Activated naive CD4-positive, alpha-beta T cell (primary cell): ENCODE measurements around the gene PTK6.
"Not testable (repeated sequence)": the region's sequence is repeated elsewhere in the genome, so short reads cannot be mapped to it uniquely, and the experiment has no call there.

ENCODE experiments used
- DNase-seq, 4 experiments: peaks; one replicate each; lab custom pipeline; 2025; lab: John Stamatoyannopoulos, UW

The PTK6 gene

DNA sequence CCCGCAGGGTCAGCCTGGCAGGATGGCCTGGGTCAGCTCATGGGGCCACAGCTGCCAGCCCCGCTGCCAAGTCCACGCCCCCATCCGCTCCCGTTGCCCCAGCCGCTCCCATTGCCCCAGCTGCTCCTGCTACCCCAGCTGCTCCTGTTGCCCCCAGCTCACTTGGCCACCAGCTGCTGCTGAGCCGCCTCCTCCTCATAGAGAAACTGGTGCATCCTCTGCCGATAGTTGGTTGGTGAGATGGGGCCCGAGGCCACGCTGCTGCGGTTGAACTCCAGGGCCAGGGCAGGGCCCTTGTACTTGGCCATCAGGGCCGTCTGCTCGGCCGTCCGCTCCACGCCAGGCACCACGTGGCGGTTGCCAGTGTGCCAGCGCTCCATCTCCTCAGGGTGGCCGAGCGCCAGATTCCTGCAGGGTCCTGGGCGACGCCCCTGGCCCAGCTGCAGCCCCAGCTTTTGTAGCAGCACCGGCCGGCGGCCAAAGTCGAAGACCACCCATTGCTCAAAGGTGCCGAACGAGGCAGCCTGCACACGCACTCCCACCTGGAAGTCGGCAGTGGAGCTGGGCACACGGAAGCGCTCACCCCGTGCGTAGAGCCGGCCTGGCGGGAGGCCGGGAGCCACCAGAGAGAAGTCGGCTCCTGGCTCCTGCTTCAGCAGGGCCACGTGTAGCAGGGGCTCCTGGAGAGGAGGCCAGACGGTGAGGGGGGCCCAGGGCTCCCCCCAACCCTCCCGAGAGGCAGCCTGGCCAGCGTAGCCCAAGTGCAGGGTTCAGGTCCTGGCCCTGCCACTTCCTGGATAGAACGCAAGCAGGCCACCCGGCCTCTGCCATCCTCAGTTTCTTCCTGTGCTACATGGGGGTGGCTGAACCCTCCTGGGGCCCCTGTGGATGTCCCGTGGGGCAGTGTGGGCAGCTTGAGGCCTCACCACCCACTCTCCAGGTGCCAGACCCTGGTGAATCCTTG is 32.1 kb upstream of the PTK6 start:
- no peak for DNase-seq

DNA sequence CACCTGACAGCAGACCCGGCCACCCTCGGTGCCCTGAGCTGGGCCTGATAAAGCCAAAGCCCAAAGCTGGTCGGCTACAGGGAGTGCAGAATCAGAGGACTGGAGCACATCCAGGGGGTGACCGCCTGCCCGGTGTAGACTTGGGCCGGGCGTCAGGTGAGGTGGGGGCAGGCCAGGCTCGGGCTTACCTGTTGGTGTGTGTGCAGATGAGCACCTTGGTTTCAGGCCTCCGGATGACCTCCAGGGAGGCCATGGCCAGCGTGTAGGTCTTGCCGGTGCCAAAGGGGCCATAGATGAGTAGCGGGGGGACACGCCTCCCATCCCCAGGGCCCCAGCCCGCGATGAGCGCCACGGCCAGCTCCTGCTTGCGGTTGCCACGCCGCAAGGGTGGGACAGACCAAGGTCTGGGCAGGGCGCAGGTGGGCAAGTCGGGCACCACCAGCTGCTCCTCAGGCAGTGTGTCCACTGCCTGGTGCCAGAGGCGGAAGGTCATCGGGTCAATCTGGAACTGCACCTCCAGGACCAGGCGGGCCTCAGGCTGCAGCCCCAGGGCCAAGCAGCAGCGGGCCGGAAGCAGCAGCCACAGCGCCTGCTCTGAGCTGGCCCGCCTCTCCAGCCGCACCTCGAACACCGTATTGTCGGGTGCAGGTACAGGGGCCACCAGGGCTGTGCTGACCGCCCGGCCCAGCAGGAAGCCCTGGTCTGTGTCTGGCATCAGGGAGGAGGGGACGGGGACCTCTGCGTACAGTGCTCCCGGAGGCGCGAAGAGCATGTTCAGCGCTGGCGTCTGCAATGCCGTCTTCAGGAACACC is 31.2 kb upstream of the PTK6 start:
- no peak for DNase-seq

DNA sequence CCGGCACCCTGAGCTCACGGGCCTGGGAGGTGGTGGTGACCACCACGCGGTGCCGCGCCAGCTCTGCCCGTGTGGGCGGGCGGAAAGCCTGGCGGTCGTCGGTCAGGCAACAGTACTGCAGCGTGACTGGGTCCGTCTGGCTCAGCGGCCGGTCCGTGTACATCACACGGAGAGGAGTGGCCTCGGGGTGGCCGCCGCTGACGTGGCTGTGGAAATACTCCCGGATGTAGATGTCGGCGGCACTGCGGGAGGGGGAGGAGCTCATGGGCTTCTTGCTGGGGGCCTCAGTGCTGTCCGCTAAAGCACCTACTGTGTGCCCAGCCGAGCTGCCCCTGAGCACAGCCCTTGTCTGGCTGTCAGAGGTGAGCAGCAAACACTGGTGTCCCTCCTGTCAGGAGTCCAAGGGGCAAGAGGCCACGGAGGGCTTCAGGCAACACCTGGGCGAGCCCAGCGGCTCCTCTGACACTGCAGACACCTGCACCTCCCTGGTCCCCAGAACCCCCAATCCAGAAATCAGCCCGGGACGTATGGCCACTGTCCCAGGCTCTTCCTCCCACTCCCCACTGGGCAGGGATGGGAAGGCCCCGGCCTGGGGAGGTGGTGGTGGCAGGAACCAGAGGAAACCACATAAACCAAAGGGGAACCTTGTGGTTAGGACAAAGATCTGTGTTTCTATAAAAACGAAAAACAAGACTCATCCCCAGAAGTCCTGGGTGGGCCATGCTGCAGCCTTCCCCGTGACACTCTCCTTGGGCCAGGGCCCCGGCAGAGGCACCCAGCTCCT is 30.4 kb upstream of the PTK6 start:
- peak in 2 of 4 experiments; percentile 31 to 35 for DNase-seq

DNA sequence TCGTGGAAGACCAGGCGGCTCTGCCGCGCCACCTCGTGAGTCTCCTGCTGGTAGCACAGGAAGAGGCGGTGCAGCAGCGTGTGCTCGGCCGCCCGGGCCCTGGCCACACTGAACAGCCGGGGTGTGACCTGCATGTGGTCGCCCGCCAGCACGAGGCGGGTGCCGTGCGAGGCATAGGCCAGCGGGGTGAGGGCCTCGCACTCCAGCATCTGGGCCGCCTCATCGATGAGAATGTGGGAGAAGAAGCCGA is 29.9 kb upstream of the PTK6 start:
- no peak for DNase-seq

DNA sequence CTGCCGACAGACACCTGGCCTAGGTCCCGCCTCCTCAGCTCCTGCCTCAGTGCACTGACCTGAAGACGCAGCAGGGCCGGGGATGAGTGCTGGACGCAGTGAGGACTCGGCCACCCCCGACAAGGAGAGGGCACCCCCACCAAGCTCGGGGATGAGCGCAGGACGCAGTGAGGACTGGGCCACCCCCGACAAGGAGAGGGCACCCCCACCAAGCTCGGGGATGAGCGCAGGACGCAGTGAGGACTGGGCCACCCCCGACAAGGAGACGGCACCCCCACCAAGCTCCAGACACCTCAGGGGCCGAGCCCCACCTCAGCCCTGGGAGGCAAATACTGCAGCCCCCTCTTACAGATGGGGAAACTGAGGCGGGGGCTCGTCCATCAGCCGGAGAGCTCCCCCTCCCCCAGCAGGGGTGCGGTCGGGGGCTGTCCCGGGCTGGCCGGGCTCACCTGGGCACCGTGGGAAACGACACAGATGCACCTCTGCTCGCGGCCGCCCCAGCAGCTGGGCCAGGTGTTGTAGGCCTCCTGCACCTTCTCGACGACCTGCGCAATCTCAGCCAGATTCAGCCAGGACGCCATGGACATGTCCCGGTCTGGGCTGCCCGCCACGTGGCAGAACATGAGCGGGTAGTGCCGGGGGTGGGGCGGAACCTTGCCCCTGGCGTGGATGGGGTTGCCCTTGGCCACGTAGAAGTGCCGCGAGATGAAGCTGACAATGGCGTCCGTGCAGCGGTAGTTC is 29.4 kb upstream of the PTK6 start:
- no peak for DNase-seq

DNA sequence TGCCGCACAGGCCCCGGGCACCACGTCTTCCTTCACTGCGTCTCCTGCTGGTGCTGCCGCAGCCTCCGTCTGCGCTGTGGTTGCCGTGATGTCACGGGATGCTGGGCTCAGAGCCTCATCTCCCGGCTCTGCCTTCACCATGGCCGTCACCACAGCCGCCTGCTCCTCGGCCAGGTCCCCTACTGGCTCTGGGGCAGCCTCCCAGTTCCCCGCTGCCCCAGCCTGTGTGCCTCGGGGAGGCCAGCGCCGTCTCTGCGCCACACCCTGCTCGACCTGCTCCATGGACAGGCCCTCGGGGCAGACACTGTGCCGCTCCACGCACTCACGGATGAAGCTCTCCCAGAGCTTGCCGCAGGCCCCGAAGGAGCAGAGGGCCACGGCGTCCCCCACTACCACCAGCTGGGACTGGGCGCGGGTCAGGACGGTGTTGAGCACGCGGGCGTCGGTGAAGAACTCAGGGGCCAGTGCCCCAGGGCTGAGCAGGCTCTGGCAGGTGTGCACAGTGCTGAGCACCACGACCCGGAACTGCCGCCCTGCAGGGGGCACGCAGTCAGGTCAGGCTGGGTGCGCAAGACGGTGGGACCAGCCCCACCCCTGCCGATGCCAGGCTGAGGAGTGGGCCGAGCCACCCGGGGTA is 28.6 kb upstream of the PTK6 start:
- no peak for DNase-seq

DNA sequence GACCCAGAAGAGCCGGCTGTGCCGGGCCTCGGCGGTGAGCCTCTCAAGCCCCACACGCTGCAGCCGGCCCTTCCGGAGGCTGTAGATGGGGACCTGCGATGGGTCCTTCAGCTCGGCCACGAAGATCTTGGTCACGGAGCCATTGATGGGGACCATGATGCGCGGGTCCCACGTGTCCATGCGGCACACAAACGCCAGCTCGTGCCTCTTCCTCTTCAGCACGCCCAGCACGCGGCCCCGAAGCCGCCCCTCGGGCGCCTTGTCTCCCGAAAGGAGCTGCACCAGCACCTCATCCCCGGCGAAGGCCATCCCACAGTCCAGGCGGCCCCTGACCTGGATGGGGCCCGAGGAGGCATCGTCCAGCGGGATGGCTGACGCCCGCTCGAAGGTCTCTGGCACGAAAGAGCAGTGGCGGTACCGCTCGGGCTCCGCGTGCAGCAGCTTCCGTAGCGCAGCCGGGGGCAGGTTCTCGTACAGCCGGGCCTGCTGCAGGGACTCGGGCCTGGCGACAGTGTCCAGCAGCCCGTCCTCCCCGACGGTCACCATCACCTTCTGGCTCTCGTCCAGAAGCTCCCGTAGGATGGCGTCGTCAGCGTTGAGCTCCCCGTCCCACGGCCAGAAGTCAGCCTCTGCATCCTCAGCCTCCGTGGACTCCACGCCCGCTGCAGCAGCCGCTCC is 28.0 kb upstream of the PTK6 start:
- DNase-seq: no peak

DNA sequence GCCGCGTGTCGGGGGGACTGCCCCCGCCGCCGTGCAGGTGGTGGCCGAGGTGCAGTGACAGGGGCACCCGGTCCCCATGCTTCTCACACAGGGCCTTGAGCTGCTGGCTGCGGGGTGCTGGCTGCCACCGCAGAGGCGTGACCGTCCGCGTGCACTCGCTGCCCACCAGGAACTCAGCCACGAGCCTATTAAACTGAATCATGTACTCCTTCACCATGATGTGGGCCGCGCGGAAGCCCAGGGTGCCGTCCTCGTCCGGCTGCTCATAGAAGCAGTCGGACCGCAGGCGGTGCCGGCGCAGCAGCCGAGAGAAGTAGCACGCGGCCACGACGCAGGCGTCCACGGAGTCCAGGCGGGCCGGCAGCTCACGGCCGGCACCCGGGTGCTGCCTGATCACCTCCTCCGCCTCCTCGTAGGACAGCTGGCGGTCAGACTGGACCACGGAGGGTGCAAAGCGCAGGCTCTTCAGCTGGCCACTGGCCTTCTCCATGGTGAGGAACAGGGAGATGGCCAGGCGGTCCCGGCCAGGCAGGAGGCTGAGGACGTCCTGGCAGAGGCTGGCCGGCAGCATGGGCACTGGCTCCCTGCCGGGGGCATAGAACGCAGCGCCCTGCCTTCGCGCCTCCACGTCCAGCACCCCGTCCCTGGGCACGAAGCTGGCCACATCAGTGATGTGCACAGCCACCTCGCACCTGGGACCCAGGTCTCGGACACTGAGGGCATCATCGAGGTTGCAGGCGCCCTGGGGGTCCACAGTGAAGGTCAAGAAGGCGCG is 27.0 kb upstream of the PTK6 start:
- no peak for DNase-seq

DNA sequence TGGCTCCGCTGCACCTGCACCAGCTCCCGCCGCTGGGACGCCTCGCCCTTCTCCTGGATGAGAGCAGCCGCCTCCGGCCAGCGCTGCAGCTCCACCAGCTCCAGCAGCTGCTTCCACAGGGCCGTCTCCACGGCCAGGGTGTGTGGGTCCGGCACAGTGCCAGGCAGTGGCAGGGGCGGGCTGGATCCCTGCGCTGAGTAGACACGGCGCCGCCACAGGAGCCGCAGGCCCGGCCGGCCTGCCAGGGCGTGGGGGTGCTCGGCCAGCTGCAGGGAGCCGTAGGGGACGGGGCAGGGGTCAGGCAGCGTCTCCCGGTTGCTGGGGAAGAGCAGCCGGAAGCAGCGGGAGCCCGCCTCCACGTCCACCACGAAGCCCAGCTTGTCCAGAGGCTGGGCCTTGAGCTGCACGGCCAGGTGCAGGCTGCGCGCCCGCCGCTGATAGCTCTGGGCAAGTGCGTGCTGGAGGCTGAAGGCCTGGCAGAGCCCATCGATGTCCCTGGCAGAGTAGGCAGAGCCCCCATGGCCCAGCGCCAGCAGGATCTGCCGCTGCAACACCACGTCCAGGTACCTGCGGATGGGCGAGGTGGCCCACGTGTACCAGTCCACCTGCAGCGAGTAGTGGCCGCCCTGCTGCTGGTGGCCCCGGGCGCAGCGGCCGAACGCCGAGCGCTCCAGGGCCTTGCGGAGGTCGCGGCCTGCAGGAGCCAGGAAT is 26.2 kb upstream of the PTK6 start:
- no peak for DNase-seq

DNA sequence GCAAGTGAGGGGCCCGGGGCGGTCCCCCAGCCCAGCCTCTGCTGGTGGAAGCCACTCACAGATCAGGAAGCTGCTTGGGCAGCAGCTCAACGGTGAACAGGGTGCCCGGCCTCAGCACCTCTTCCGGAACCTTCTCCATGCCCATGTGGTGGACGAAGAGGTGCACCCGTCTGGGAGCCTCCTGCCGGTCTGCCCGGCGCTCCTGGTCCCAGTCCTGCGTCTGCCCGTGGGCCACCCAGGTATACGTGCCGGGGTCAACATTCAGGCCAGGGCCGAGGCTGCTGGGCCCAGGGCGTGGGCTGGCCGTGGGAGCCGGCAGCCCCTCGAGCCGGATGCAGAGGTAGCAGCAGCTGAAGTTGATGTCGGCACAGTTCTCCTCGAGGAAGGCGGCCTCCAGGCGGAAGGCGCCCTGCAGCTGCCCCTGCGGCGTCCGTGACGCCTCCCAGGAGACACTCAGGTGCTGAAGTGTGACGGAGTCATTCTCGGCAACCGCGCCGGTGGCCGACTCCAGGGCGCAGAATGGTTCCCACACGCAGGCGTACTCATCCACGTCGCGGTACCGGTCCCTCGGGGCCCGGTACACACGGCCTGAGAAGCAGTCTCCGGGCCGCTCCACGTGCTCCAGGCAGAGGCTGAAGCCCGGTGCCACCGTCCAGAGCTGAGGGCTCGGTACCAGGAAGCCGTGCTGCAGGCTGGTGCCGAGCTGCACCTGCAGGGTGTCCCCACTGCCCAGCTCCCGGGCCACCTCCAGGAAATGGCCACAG is 25.5 kb upstream of the PTK6 start:
- DNase-seq: no peak

DNA sequence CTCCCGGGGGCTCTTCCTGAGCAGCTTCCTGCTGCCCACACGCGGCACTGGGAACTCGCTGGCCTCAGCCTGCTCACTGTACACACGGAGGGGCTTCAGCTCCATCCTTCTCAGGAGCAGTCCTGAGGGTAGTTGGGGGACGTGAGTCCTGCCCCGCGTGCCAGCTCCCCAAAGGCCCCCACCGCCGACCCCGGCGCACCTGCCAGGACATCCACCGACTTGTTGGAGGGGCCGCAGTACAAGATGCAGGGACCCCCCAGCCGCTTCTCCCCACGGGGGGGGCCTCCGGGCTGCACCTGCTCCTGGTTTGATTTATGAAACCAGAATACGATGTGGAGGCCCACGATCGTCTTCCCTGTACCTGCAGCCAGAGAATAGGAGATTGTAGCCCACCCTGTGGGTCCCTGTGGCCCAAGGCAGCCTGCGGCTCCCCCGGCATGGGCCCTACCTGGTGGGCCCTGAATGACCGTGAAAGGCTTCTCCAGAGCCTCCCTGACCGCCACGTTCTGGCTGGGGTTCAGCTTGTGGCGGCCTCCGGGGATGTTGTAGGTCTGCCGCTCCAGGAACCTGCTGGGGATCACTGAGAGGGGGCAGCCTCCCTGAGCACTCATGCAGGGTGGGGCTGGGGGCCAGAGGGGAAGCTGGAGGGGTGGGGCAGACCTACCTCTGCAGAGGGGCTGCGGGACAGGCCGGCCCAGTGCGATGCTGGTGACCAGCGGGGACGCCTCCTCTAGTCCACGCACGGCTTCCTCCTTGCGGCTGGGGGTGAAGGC is 24.6 kb upstream of the PTK6 start:
- no peak for DNase-seq

DNA sequence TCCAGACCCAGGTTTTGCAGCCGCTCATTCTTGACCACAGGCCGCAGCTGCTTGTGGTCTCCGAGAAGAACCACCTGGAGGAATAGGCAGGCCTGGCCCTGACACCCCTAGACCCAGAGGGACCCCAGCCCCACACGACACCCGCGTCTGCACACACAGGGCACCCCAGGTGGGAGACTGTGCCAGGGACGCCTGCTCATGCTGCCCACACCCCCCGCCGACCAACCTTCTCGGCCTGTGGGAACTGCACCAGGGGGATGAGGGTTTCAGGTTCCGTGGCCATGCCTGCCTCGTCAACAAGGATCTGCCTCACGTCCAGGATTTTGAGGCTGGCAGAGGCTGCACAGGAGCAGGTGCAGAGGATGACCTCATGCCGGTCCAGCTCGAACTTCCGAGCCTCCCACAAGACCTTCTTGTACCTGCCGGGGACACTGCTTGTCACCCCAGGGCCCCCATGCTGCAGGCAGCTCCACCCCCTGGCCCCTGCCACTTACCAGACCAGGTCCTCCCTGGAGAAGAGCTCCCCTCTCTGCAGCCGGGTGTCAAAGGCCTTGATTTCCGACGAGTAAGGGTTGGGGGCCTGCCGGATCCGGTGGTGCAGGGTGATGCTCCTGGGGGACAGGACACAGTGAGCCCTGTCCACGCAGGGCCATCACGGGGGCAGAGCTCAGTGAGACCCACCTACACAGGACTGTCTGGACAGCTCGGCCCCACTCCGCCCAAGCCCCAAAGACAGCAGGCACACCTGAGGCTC is 23.9 kb upstream of the PTK6 start:
- DNase-seq: no peak

DNA sequence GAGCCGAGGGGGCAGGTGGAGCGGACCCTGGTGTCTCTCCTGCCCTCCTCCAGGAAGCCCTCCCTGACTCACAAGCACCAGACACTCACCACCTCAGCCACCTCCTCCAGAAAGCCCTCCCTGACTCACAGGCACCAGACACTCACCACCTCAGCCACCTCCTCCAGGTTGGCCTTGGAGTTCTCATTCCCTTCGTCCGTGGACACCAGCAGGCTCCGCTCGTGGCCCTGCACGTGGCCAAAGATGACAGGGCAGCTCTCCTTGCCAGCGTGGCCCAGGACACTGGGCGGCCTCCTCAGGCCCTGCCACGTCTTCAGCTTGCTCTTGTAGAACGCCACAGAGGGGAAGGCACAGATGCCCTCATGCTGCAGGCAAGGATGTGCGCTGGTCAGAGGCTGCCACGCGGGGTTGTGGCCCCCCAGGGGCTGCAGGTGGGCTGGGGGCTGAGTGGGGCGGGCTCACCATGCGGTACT is 23.2 kb upstream of the PTK6 start:
- DNase-seq: no peak

DNA sequence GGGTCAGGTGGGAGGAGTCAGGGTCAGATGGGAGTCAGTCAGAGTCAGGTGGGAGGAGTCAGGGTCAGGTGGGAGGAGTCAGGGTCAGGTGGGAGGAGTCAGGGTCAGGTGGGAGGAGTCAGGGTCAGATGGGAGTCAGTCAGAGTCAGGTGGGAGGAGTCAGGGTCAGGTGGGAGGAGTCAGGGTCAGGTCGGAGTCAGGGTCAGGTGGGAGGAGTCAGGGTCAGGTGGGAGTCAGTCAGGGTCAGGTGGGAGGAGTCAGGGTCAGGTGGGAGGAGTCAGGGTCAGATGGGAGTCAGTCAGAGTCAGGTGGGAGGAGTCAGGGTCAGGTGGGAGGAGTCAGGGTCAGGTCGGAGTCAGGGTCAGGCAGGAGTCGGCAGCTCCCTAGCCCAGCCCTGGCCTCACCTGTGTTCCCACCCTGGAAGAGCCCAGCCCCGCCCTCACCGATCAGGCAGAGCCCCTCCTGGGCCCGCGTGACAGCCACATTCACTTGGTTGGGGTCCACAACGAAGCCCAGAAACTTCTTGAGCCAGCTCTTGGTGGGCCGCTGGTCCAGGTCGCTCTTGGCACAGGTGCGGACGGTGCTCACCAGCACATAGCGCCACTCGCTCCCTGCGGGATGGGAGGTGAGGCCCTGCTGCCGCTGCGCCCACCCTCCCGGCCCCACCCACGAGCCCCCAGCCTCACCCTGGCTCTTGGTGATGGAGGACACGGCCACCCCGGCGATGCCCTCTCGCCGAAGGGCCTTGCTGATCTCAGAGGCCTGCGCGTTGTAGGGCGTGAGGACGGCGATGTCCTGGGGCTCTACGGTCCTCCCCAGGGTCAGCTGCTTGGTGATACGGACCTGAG is 22.5 kb upstream of the PTK6 start:
- DNase-seq: not testable (repeated sequence)

DNA sequence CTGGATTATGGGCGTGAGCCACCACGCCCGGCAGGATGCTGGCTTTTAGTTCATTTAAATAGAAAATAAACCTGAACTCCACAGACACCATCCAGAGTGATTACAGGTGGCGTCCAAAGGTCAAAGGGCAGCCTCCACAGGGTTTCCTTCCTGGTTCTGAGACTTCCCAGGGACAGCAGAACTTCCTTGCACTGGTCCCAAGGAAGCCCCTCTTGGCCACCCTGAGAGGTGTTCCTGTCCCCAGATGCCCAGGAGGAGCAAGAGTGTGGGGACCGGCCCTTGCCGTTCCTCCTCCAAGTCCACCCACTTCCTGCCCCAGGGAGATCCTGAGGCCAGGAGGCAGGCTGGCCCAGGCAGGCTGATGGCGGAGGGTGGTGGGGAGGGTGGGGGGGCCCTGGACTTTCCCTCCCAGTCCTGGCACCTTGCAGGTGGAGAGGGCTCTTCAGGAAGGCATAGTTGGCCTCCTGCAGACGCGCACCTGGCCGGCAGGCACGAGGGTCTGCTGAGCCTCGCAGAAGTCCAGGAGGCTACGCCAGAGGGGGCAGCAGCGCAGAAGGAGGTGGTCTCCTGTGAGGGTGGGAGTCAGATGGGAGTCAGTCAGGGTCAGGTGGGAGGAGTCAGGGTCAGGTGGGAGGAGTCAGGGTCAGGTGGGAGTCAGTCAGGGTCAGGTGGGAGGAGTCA is 21.8 kb upstream of the PTK6 start:
- no peak for DNase-seq
